Effector CD4-positive, alpha-beta T cell (primary cell): ENCODE results near the gene PACS1.

Source experiments
- DNase-seq: peaks from one replicate; pipeline ENCODE4 v3.0.0-alpha.2; 2020

PACS1 gene

GRCh38 chr11:66050581-66051231 is 19.4 kb upstream of the PACS1 start:
- DNase-seq, result no peak

GRCh38 chr11:66051371-66051765 is 18.7 kb upstream of the PACS1 start:
- no peak for DNase-seq

- peak; percentile 94 for DNase-seq
These were observed 18.1 kb upstream of the PACS1 start, which contains the start of gene SF3B2 for GRCh38 chr11:66051766-66052663. Gene SF3B2, plus strand, starts transcription at chr11:66052364. Its CDS starts 21 bp downstream, at chr11:66052385.

GRCh38 chr11:66052664-66052982 is 17.4 kb upstream of the PACS1 start:
- no peak for DNase-seq

GRCh38 chr11:66055021-66055420 is 15.1 kb upstream of the PACS1 start:
- DNase-seq, result no peak

- DNase-seq, result no peak
These were observed 13.6 kb upstream of the PACS1 start for GRCh38 chr11:66056501-66056900.

- no peak for DNase-seq
These were observed 9.9 kb upstream of the PACS1 start for GRCh38 chr11:66059966-66060680.

GRCh38 chr11:66061268-66061667 is 8.8 kb upstream of the PACS1 start:
- DNase-seq, result no peak

- DNase-seq, result no peak
These were observed 7.7 kb upstream of the PACS1 start for GRCh38 chr11:66062408-66062807.

GRCh38 chr11:66063900-66064299 is 6.2 kb upstream of the PACS1 start:
- DNase-seq, result no peak

- no peak for DNase-seq
These were observed 5.5 kb upstream of the PACS1 start for GRCh38 chr11:66064571-66064970.

- no peak for DNase-seq
These were observed 3.3 kb upstream of the PACS1 start for GRCh38 chr11:66066751-66067150.

- no peak for DNase-seq
These were observed 2.4 kb upstream of the PACS1 start for GRCh38 chr11:66067640-66068039.

- peak; percentile 72 for DNase-seq
These were observed 1.8 kb upstream of the PACS1 start for GRCh38 chr11:66068154-66068821.

GRCh38 chr11:66068923-66069714 is 953 bp upstream of the PACS1 start:
- DNase-seq, result no peak

GRCh38 chr11:66070604-66071380 is 720 bp downstream of the PACS1 start:
- peak; percentile 13 for DNase-seq

GRCh38 chr11:66071381-66071801 is 1.3 kb downstream of the PACS1 start:
- peak; percentile 15 for DNase-seq

GRCh38 chr11:66072081-66072480 is 2.0 kb downstream of the PACS1 start:
- no peak for DNase-seq

GRCh38 chr11:66072518-66072917 is 2.4 kb downstream of the PACS1 start:
- no peak for DNase-seq

- no peak for DNase-seq
These were observed 3.6 kb downstream of the PACS1 start for GRCh38 chr11:66073669-66074068.

GRCh38 chr11:66075273-66075672 is 5.2 kb downstream of the PACS1 start:
- no peak for DNase-seq
